K562 (cell line): ENCODE measurements around the gene THADA. TPM values are rescaled to one million over a fixed set of nuclear protein-coding genes. Genes with fewer than 3 reads are reported as not detected.
A peak's percentile ranks its signal among the peaks of the same experiment; 100 is the strongest.

Experiments used
- ATAC-seq: fragments of 200-7000 bp; cut with Tn5 transposase; 3 replicates; pipeline ENCODE4 v1.9.1; 2020; ENCODE audit warnings: moderate library complexity
- BruUV-seq: library from RNA; stranded (reverse); fragments of 400-500 nt; replicated peaks from 2 replicates; lab custom pipeline; 2021; lab: Mats Ljungman, UMichigan
- CTCF ChIA-PET: fragments of 300-600 bp; formaldehyde crosslinking; extraction: SDS; loops from one replicate; lab custom pipeline; 2021; ENCODE audit warnings: low intra/inter-chr PET ratio; lab: Yijun Ruan, JAX
- POLR2A ChIA-PET: fragments of 300-600, 350-650 bp; sonication (Branson Sonifier 250); formaldehyde crosslinking; extraction: SDS; loops from one replicate; lab custom pipeline; 2021; ENCODE audit warnings: antibody characterized with exemption, inconsistent platforms; lab: Yijun Ruan, JAX
- DNase-seq, 4 experiments: peaks; one replicate each; pipeline versions ENCODE4 v3.0.0 to v3.0.0-alpha.2; 2011 to 2018; ENCODE audit warnings: low spot score in 3 of 4, mixed read lengths in 3 of 4; ENCODE audit errors: extremely low read depth in 1 of 4
- FAIRE-seq: peaks from 2 replicates; lab custom pipeline; 2011; peaks lifted over from hg19 to GRCh38; lab: Jason Lieb, UNC
- H2AFZ ChIP-seq: 2 replicates; pipeline ENCODE4 v1.6.0; 2011; ENCODE audit warnings: low read depth, low read length, control low read depth, inconsistent platforms
- H3K27ac ChIP-seq: fragments of 200-600 bp; 3 replicates; pipeline ENCODE4 v1.8.0; 2011; ENCODE audit warnings: low read depth, mild to moderate bottlenecking, control low read depth, inconsistent platforms, low read length, moderate library complexity, mixed read lengths; ENCODE audit errors: extremely low read depth
- H3K27me3 ChIP-seq, 2 experiments: fragments of 300-600 bp in 1 of 2; 2 replicates in 1 of 2; 3 replicates in 1 of 2; pipeline versions ENCODE4 v1.6.0 to v1.8.0; 2011; ENCODE audit warnings: inconsistent platforms in 2 of 2, low read length in 2 of 2, mild to moderate bottlenecking in 1 of 2, mixed read lengths in 1 of 2, moderate library complexity in 1 of 2; ENCODE audit not compliant: control insufficient read depth in 2 of 2, insufficient read depth in 2 of 2
- H3K36me3 ChIP-seq: fragments of 300-600 bp; 3 replicates; pipeline ENCODE4 v1.8.0; 2011; ENCODE audit warnings: mild to moderate bottlenecking, low read length, inconsistent platforms; ENCODE audit not compliant: control insufficient read depth, insufficient read depth
- H3K4me1 ChIP-seq, 2 experiments: fragments of 200-600 bp in 1 of 2; replicated peaks in 1 of 2; 2 replicates in 1 of 2; 3 replicates in 1 of 2; pipeline versions ENCODE4 v1.5.1 to v1.8.0; 2011; ENCODE audit warnings: inconsistent platforms in 2 of 2, low read length in 2 of 2, mild to moderate bottlenecking in 1 of 2, mixed read lengths in 1 of 2, moderate library complexity in 1 of 2; ENCODE audit not compliant: control insufficient read depth in 2 of 2, insufficient read depth in 2 of 2
- H3K4me2 ChIP-seq: 2 replicates; pipeline ENCODE4 v1.6.1; 2011; ENCODE audit warnings: low read length, control low read depth, inconsistent platforms, mixed read lengths; ENCODE audit not compliant: insufficient read depth
- H3K4me3 ChIP-seq: fragments of 200-600 bp; sonication (generic), shearing (Covaris generic); 2 replicates; pipeline ENCODE4 v1.5.1; 2016; ENCODE audit warnings: control low read depth, inconsistent platforms
- H3K79me2 ChIP-seq: fragments of 200-600 bp; 3 replicates; pipeline ENCODE4 v1.8.0; 2011; ENCODE audit warnings: low read length, inconsistent platforms; ENCODE audit not compliant: control insufficient read depth, insufficient read depth
- H3K9ac ChIP-seq, 2 experiments: 2 replicates each; pipeline versions ENCODE4 v1.6.0 to v1.6.1; 2011; ENCODE audit warnings: low read depth in 2 of 2, low read length in 2 of 2, control low read depth in 1 of 2, inconsistent platforms in 1 of 2, mild to moderate bottlenecking in 1 of 2, mixed read lengths in 1 of 2; ENCODE audit not compliant: insufficient read depth in 1 of 2
- H3K9me1 ChIP-seq: one replicate; pipeline ENCODE4 v1.6.0; 2011; ENCODE audit warnings: inconsistent platforms, mild to moderate bottlenecking, low read length, moderate library complexity; ENCODE audit not compliant: control insufficient read depth, insufficient read depth
- H3K9me3 ChIP-seq: replicated peaks from 2 replicates; pipeline ENCODE4 v1.5.1; 2011; ENCODE audit warnings: low read depth, low read length, inconsistent platforms; ENCODE audit not compliant: control insufficient read depth, insufficient read depth
- H4K20me1 ChIP-seq: replicated peaks from 2 replicates; pipeline ENCODE4 v1.6.1; 2011; ENCODE audit warnings: low read length, inconsistent platforms, mixed read lengths; ENCODE audit not compliant: control insufficient read depth, insufficient read depth
- CAMTA2 ChIP-seq: fragments of 250-450 bp; sonication (Bioruptor Pico); conservative IDR thresholded peaks from 2 replicates; pipeline ENCODE4 v1.5.1; 2022
- HMG20B ChIP-seq: fragments of 250-450 bp; sonication (Bioruptor Pico); IDR thresholded peaks from 2 replicates; pipeline ENCODE4 v1.5.0; 2021; ENCODE audit warnings: mild to moderate bottlenecking
- IRF1 ChIP-seq: sonication (generic); formaldehyde crosslinking; IDR thresholded peaks from 2 replicates; pipeline ENCODE4 v1.8.0; 2022; ENCODE audit warnings: missing genetic modification reagents, mild to moderate bottlenecking, borderline replicate concordance
- MTA3 ChIP-seq: fragments of 450-650 bp; formaldehyde crosslinking; IDR thresholded peaks from 2 replicates; pipeline ENCODE4 v1.6.1; 2017; ENCODE audit warnings: mild to moderate bottlenecking, borderline replicate concordance
- MYC ChIP-seq, 2 experiments: fragments of 250-450 bp in 1 of 2; sonication (Bioruptor Pico) in 1 of 2; IDR thresholded peaks; 2 replicates each; pipeline versions ENCODE4 v1.5.1 to v1.6.1; 2012 to 2021; ENCODE audit warnings: low read depth in 2 of 2, borderline replicate concordance in 1 of 2, improper control_type of control experiment in 1 of 2, low read length in 1 of 2, mild to moderate bottlenecking in 1 of 2, moderate library complexity in 1 of 2
- WHSC1 ChIP-seq: IDR thresholded peaks from one replicate; pipeline ENCODE4 v1.6.1; 2012; ENCODE audit warnings: low read length, control low read depth, inconsistent platforms
- ZNF212 ChIP-seq: fragments of 450-650 bp; formaldehyde crosslinking; IDR thresholded peaks from 2 replicates; pipeline ENCODE4 v1.4.0; 2020; ENCODE audit warnings: mild to moderate bottlenecking
- WGBS: fragments of 100-300 bp; shearing (Covaris generic); methylation state at CpG from one replicate; pipeline ENCODE4 v1.1.6; 2016; ENCODE audit warnings: low coverage, mixed read lengths; ENCODE audit not compliant: insufficient coverage; ENCODE audit errors: missing lambda C conversion rate; 5-methylcytosine and 5-hydroxymethylcytosine counted together
- in situ Hi-C: fragments of 300-500 bp; cut with MboI; formaldehyde crosslinking; loops from 4 replicates; pipeline ENCODE4 v1.15.0; 2018; ENCODE audit warnings: inconsistent platforms, mixed read lengths
- intact Hi-C: fragments of 100-400 bp; cut with micrococcal nuclease; formaldehyde crosslinking; loops from 2 replicates; pipeline ENCODE4 v1.14.2; 2022
- polyA plus RNA-seq, 8 experiments: library from polyadenylated mRNA; depleted of rRNA in 4 of 8; stranded (reverse) in 5 of 8; unstranded in 3 of 8; fragments of >200 nt; fragmentation: Nextera tagmentation in 2 of 8; fragmentation: Illumina TruSeq in 1 of 8; extraction: Ambion mirVana in 2 of 8; extraction: Trizol in 1 of 8; gene quantifications; 2 replicates each; pipeline versions ENCODE4 v1.2.1 to v1.2.3, GENCODE V29; 2011 to 2014; ENCODE audit warnings: inconsistent platforms in 1 of 8, missing spikeins in 1 of 8
- total RNA-seq, 7 experiments: library from RNA; depleted of rRNA in 6 of 7; stranded (reverse); fragments of >200 nt in 6 of 7; fragmentation: Illumina TruSeq in 2 of 7; extraction: Trizol in 2 of 7; gene quantifications; 2 replicates each; pipeline versions ENCODE4 v1.2.1 to v1.2.3, GENCODE V29; 2011 to 2021; ENCODE audit warnings: low replicate concordance in 1 of 7
- TF ChIP-seq, protein P1 (sequence below): fragments of 450-650 bp; IDR thresholded peaks from 2 replicates; pipeline ENCODE4 v1.6.1; 2016

The THADA gene
- total and polyA plus RNA-seq, 9 of the 15 experiments (the other 6 are each of a cell fraction or from before 2014, with no cell fraction given): 17.8 to 34.7 (median 31.9) TPM

DNA sequence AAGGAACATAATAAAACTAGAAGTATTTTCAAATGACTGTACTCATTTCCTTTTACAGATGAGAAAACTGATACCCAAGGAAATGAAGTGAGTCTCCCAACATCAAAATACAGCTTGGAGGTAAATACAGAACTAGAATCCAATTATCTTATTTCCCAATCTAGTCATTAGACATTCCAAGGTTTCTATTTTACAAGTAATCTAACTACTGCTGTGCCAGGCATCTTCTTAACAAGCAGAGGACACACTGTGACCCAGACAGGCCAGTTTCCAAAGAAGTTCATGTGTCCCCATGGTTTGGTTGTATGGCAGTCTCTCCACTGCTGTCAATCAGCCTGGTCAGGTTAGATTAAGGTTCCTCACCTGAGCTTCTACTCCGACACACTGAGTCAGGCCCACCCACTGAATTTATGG is 143.5 kb downstream of the THADA start:
- CTCF ChIA-PET: no interaction called here
- Histone ChIP-seq H3K27ac (no peak overlapping the region), H3K79me2 (no peaks in the 10 kb centered on the region)
- DNase-seq: no peak
- TF ChIP-seq, protein P1, sequence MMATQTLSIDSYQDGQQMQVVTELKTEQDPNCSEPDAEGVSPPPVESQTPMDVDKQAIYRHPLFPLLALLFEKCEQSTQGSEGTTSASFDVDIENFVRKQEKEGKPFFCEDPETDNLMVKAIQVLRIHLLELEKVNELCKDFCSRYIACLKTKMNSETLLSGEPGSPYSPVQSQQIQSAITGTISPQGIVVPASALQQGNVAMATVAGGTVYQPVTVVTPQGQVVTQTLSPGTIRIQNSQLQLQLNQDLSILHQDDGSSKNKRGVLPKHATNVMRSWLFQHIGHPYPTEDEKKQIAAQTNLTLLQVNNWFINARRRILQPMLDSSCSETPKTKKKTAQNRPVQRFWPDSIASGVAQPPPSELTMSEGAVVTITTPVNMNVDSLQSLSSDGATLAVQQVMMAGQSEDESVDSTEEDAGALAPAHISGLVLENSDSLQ: peak; percentile 56; the same call in 1 of the 2 replicates
- no peak for TF ChIP-seq HMG20B (CRISPR knock-in tag)
- TF ChIP-seq, all 486 proteins: peak for 1
- H3K9ac ChIP-seq: no peak overlapping the region
- no peaks in the 10 kb centered on the region for H3K36me3 ChIP-seq
- no peak overlapping the region for H3K4me3 ChIP-seq
- WGBS: 50% methylated on average over 1 of the region's 1 CpG
- ATAC-seq (no peak), FAIRE-seq (no peak)
- no peaks in the 10 kb centered on the region for H3K4me1 ChIP-seq
- H3K9me3 ChIP-seq: no peaks in the 10 kb centered on the region
- BruUV-seq: no TSS peak
- intact Hi-C loops: no loop called here
- POLR2A ChIA-PET: interaction anchor here (1.2 to 3.5 kb wide), 2 partner anchors 9 to 12 kb away, joined by 3 to 11 read pairs; no protein-coding TSS in a partner anchor
- no peaks in the 10 kb centered on the region for H3K9me1 ChIP-seq
- H3K4me2 ChIP-seq: no peak overlapping the region
- in situ Hi-C loops: no loop called here
- no peaks in the 10 kb centered on the region for H4K20me1 ChIP-seq
- H2AFZ ChIP-seq: no peak overlapping the region
- H3K27me3 ChIP-seq: no peaks in the 10 kb centered on the region

DNA sequence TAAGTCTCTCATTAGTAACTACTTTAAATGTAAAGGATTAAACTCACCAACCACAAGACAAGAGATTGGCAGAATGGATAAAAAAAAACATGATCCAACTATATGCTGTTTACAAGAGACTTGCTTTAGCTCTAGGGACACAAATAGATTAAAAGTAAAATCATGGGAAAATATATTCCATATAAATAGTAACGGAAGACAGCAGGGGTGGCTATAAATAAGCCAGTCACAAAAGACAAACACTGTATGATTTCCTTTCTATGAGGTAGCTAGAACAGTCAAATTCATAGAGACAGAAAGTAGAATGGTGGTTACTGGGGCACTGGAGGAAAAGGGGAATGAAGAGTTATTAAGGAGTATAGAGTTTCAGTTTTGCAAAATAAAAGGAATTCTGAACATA is 145.2 kb downstream of the THADA start:
- no peak for ATAC-seq
- no peak for TF ChIP-seq MYC (IDR thresholded peaks at IDR 0.05; ENCODE audit: low read depth, low read length)
- no peak for TF ChIP-seq MYC (CRISPR knock-in tag; IDR thresholded peaks at IDR 0.05; ENCODE audit: borderline replicate concordance, low read depth)
- TF ChIP-seq CAMTA2 (CRISPR knock-in tag): no peak
- no peak for TF ChIP-seq MTA3
- no peak for TF ChIP-seq WHSC1
- TF ChIP-seq ZNF212 (CRISPR knock-in tag): no peak
- TF ChIP-seq IRF1 (CRISPR knock-in tag): no peak

More for the DNA sequence above, 145.2 kb downstream of the THADA start:
- 81% methylated on average over 1 of the region's 1 CpG for WGBS
- Histone ChIP-seq H3K79me2 (no peaks in the 10 kb centered on the region), H3K9ac (no peak overlapping the region), H3K4me1 (no peaks in the 10 kb centered on the region), H3K4me2 (no peak overlapping the region), H3K4me3 (no peak overlapping the region), H3K36me3 (no peaks in the 10 kb centered on the region), H4K20me1 (no peaks in the 10 kb centered on the region), H2AFZ (no peak overlapping the region), H3K27ac (no peak overlapping the region), H3K27me3 (no peaks in the 10 kb centered on the region), H3K9me3 (no peaks in the 10 kb centered on the region), H3K9me1 (no peaks in the 10 kb centered on the region)
- CTCF ChIA-PET: no interaction called here
- FAIRE-seq (no peak), DNase-seq (no peak)
- in situ Hi-C loops: no loop called here
- BruUV-seq: no TSS peak
- POLR2A ChIA-PET: no interaction called here
- intact Hi-C loops: no loop called here
